HG02870 (cell line): ENCODE data around the gene VPS37C.
"Not testable (repeated sequence)": the region's sequence is repeated elsewhere in the genome, so short reads cannot be mapped to it uniquely, and the experiment has no call there.

ENCODE experiments used
- ATAC-seq: cut with Tn5 transposase; IDR thresholded peaks from one replicate; pipeline ENCODE4 v1.9.1; 2021; ENCODE audit warnings: mild to moderate bottlenecking, moderate library complexity; ENCODE audit not compliant: unreplicated experiment

VPS37C gene

GRCh38 chr11:61161190-61162091 lies at the start of gene VPS37C:
TSS of gene VPS37C (minus strand) at chr11:61161426. CDS start at chr11:61138829, 22,597 bp downstream.
- ATAC-seq = peak; percentile 72

DNA sequence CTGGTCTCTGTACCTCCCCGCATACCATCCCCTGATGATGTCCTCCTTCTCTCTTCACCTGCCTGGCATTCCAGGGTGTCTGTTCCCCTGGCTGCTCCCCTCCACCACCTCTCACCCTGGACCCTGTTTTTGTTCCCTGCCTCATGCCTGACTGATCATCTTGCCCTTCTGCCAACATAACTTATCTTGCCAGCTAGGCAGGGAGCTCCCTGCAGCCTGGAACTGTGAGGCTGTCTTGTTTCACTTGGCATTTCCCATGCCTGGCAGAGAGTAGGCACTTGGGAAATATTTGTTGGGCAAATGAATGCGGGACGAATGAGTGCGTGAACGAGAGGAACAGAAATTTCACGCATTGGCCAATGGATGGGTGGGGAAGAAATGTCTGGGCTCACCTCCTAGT lies 49.4 kb upstream of the VPS37C start:
- ATAC-seq = not testable (repeated sequence)

- not testable (repeated sequence) for ATAC-seq
These were observed 46.5 kb upstream of the VPS37C start for GRCh38 chr11:61207636-61208310.

GRCh38 chr11:61204502-61205059 lies 43.4 kb upstream of the VPS37C start:
- ATAC-seq = not testable (repeated sequence)

DNA sequence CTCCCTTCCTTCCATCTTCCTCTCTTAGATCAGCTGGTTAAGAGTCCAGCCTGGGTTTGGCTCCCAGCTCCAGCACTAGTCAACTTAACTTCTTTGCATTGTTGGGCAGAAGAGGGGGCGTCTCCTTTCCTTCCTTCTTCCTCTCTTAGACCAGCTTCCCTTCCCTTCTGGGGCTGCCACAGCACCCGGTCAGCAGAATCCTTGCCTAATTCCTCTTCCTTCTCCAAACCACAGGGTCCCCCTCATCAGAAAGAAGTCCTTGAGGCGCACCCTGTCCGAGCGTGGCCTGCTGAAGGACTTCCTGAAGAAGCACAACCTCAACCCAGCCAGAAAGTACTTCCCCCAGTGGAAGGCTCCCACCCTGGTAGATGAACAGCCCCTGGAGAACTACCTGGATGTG lies 42.6 kb upstream of the VPS37C start:
- ATAC-seq = not testable (repeated sequence)

DNA sequence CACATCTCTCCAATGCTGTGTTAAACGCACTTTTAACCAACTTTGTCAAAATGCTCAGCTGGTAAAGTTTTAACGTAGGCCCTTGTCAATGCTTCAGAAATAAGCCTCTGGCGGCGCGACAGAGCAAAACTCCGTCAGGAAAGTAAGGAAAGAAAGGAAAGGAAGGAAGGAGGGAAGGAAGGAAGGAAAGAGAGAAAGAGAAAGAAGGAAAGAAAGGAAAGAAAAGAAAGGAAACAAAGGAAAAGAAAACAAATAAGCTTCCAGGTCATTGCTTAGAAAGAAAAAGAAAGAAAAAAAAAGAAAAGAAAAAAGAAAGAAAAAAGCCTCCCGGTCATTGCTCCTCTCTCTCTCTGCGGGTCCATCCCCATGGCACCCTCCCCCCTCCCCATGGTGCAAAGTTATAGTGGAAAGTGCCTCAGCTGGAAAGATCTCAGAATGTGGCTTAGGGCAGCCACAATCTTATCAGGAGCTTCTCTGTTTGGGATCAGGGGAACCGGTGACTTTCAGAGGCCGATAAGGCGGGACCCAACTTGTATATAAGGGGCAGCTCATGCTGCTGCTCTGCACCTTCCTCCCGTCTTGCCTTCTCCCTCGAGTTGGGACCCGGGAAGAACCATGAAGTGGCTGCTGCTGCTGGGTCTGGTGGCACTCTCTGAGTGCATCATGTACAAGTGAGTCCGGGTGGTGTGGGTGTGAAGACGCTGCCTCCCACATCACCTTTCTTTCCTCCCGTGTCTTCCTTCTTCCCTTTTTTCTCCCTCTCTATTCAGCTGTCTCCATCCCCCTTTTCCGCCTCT lies 41.9 kb upstream of the VPS37C start, which contains the start of gene PGA3:
Gene PGA3 (plus strand): TSS at position 566 of the 797 bp plus-strand sequence. CDS start 50 bp downstream, at position 616.
- not testable (repeated sequence) for ATAC-seq

- no peak for ATAC-seq
These were observed 40.2 kb upstream of the VPS37C start for GRCh38 chr11:61201476-61201875.

- no peak for ATAC-seq
These were observed 37.8 kb upstream of the VPS37C start for GRCh38 chr11:61198948-61199523.

DNA sequence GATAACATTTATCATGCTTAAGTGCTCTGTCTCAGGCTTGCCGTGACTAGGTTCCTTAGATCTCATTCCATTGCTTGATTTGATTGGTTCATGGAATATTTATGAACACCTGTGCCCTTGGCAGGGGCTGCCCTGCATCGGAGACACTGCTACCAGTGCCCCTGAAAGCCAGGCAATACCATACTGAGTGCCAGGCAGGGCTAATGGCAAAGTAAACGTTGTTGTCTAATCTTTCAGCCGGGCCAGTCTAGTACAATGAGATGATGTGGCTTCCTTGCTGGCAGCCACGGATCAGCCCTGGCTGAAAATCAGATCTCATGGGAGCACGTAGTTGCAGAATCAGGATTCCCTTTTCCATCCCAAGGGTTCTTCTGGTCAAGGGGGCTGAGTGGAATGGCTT lies 37.1 kb upstream of the VPS37C start:
- ATAC-seq = no peak

DNA sequence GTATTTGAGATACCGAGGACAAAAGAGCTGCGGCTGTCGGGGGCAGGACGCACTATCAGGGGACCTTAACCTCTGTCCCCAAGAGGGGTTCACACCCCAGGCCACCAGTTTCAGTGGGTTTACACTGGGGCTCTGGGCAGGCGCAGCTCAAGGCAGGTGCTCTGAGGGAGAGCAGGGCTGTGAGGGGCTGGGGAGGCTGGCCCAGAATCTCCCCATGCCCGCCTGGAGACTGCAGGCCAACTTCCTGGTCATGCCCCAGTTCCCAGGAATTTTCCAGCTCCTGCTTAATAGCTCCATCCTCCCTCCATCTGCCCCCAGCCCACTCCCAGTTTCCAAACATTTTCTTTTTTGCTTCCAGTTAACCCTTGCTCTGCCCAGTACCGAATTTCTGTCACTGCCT lies 34.5 kb upstream of the VPS37C start:
- no peak for ATAC-seq

DNA sequence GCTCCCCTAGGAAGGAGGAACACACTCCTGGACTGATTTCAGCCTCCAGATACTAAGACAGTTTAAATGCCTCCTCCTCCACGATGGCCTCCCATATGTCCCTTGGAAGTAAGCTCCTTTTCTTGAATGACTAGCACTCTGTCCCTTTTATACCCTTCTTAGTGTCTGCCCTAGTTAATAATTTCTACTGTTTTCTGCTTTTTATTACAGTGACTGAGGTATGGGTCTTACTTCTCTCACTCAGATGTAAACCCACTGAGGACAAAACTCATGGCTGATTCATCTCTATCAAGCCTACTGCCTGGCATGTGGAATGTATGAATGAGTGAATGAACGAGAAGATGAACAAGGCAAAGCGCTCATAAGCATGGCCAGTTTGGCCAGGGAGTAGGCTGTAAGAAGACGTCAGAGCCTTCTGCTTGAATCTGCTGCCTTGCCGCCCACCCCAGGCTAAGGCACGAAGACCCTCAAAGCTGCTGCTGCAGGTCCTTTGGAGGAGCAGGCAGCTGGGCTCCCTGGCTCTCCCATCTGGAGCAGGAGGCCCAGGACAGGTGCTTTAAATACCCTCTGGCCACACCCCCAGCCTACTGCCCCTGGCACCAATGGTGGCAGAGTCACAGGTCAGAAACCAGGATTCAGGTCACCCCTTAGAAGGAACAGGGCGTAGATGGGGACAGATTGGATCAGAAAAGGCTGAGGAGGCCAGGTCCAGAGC lies 33.9 kb upstream of the VPS37C start:
- ATAC-seq = no peak

DNA sequence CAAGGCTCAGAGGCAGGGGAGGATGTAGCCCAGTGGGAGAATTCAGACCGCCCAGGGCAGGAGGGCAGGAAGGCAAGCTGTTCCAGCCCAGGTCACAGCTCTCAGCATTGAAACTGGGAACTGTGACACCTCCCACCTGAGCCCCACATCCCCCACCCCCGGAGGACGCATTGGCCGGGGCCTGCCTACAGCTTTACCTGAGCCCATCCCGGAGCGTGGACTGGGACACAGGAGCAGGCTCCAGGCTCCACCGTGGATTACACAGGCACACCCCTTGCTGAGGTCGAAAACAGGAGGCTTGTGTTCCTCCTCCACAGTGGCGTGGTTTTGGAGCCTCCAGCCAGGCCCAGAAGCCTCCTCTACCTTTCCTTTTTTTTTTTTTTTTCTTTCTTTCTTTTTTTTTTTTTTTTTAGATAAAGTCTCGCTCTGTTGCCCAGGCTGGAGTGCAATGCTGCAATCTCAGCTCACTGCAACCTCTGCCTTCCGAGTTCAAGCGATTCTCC lies 33.0 kb upstream of the VPS37C start:
- ATAC-seq = no peak

GRCh38 chr11:61193596-61193995 lies 32.4 kb upstream of the VPS37C start:
- ATAC-seq = no peak

DNA sequence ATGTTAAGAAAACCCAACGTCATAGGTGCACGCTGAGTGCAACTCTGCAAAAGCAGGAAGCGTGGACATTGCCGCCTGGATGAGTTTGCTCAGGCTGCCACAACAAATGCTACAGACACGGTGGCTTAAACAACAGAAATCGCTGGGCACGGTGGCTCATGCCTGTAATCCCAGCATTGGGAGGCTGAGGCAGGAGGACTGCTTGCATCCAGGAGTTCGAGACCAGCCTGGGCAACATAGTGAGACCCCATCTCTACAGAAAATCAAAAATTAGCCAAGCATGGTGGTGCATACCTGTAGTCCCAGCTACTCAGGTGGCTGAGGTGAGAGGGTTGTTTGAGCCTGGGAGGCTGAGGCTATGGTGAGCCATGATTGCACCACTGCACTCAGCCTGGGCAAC lies 28.7 kb upstream of the VPS37C start:
- no peak for ATAC-seq

- ATAC-seq = no peak
These were observed 26.4 kb upstream of the VPS37C start for GRCh38 chr11:61187505-61188130.

- no peak for ATAC-seq
These were observed 25.3 kb upstream of the VPS37C start for GRCh38 chr11:61186504-61186903.

DNA sequence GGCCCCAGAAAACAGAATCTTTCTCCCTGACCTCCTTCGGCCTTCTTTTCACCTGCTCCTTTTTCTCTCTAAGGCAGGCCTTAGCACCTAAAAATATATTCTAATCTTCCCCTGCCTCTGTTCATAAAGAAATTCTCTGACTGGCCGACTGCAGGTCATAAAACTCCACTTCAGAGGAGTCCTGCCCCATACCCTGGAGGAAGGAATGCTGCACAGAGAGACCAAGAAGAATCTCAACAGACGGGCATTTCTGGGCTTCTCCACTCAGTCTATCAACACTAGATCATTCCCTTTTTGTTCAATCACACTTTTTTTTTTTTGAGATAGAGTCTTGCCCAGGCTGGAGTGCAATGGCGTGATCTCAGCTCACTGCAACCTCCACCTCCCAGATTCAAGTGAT lies 22.4 kb upstream of the VPS37C start:
- no peak for ATAC-seq

GRCh38 chr11:61181489-61181888 lies 20.3 kb upstream of the VPS37C start:
- no peak for ATAC-seq

DNA sequence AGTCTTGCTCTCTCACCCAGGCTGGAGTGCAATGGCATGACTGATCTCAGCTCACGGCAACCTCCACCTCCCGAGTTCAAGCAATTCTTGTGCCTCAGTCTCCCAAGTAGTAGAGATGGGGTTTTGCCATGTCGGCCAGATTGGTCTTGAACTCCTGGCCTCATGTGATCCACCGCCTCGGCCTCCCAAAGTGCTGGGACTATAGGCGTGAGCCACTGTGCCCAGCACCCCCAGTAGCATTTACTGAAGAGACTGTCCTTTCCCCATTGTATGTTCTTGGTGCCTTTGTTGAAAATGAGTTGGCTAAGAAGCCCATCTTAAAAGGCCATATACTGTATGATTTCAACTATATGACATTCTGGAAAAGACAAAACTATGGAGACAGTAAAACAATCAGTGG lies 19.0 kb upstream of the VPS37C start:
- not testable (repeated sequence) for ATAC-seq
